ENCODE measurements around the gene HPX. TPM values are rescaled to one million over a fixed set of nuclear protein-coding genes. Genes with fewer than 3 reads are reported as not detected.

The HPX gene
- total RNA-seq, 1 donor from 2014 or later: 1.7 TPM

DNA sequence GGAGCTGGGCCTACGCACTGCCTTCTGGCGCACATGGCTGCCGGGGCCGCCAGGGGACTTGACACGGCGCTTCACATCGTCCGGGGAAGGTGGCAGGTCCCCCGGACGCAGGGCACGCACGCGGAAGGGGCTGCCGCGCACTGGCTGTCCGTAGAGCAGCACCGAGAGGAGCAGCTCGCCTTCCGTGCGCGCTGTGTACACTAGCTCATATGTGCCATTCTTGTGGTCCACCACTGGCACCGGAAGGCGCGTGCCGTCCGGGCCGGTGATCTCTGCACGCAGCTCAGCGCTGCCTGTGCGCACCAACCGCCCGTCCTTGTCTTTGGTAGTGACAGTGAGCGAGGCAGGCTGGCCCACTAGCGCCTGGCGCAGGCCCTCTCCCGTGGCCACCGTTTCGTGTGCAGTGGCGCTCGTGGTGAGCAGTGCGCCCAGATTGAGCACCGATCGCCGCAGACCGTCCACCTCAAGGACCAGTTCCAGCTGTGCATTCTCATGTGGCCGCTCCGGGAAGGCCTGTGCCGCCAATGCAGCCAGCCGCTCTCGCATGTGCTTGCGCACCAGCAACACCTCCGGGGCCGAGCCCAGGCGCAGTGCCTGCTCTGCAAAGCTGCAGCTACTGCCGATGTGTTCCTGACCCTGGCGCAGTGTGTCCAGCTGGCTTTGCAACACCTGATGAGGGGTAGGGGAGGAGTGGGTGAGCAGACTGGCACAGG is 15.7 kb upstream of the HPX start:
- Mint-ChIP-seq H3K4me1 (ENCODE audit: low read depth, unreplicated experiment) (no peaks in the 10 kb centered on the region), H3K9me3 (ENCODE audit: unreplicated experiment) (no peaks in the 10 kb centered on the region), H3K36me3 (ENCODE audit: low read depth, unreplicated experiment) (peaks cover 10% of the 10 kb centered on the region), H3K4me3 (ENCODE audit: unreplicated experiment) (no peak overlapping the region), H3K27me3 (ENCODE audit: low read depth, unreplicated experiment) (no peaks in the 10 kb centered on the region), H3K27ac (ENCODE audit: unreplicated experiment) (no peak overlapping the region)
- no peak overlapping the region for H3K9ac ChIP-seq (ENCODE audit: low read length)
- no peak overlapping the region for H3K4me2 ChIP-seq (ENCODE audit: low read length)
- no peak for DNase-seq (ENCODE audit: low read depth)
- H2AFZ ChIP-seq (ENCODE audit: low read depth, low read length): no peak overlapping the region
- H3K79me2 ChIP-seq (ENCODE audit: insufficient read depth, low read length): no peaks in the 10 kb centered on the region
- TF ChIP-seq CTCF (IDR thresholded peaks at IDR 0.05; ENCODE audit: insufficient read depth, low read depth, low read length) (no peak), EZH2 (IDR thresholded peaks at IDR 0.05; ENCODE audit: insufficient read depth, low read length) (no peak)
- peaks cover 8% of the 10 kb centered on the region for H4K20me1 ChIP-seq (ENCODE audit: insufficient read depth, low read length)
- H3K9me3 ChIP-seq (ENCODE audit: insufficient read depth, low read depth, low read length): no peaks in the 10 kb centered on the region
- peaks cover 13% of the 10 kb centered on the region for H3K36me3 ChIP-seq (ENCODE audit: insufficient read depth, low read length)
- H3K27me3 ChIP-seq (ENCODE audit: insufficient read depth, low read length): no peaks in the 10 kb centered on the region
- no peak for FAIRE-seq
- no peak overlapping the region for H3K27ac ChIP-seq (ENCODE audit: low read depth, low read length)
- H3K4me3 ChIP-seq (ENCODE audit: insufficient read depth, low read depth, low read length): no peak overlapping the region
- no peaks in the 10 kb centered on the region for H3K4me1 ChIP-seq (ENCODE audit: insufficient read depth, low read length)

- peaks cover 10% of the 10 kb centered on the region for H3K36me3 Mint-ChIP-seq (ENCODE audit: low read depth, unreplicated experiment)
- no peaks in the 10 kb centered on the region for H3K4me1 Mint-ChIP-seq (ENCODE audit: low read depth, unreplicated experiment)
- Histone ChIP-seq H3K4me1 (ENCODE audit: insufficient read depth, low read length) (no peaks in the 10 kb centered on the region), H3K27ac (ENCODE audit: low read depth, low read length) (no peak overlapping the region), H3K9ac (ENCODE audit: low read length) (no peak overlapping the region), H3K9me3 (ENCODE audit: insufficient read depth, low read depth, low read length) (no peaks in the 10 kb centered on the region), H3K27me3 (ENCODE audit: insufficient read depth, low read length) (no peaks in the 10 kb centered on the region), H3K4me2 (ENCODE audit: low read length) (no peak overlapping the region), H3K36me3 (ENCODE audit: insufficient read depth, low read length) (peaks cover 16% of the 10 kb centered on the region), H2AFZ (ENCODE audit: low read depth, low read length) (no peak overlapping the region), H3K4me3 (ENCODE audit: insufficient read depth, low read depth, low read length) (no peak overlapping the region), H4K20me1 (ENCODE audit: insufficient read depth, low read length) (peaks cover 8% of the 10 kb centered on the region), H3K79me2 (ENCODE audit: insufficient read depth, low read length) (no peaks in the 10 kb centered on the region)
- DNase-seq (ENCODE audit: low read depth) (no peak), FAIRE-seq (no peak)
- TF ChIP-seq EZH2 (IDR thresholded peaks at IDR 0.05; ENCODE audit: insufficient read depth, low read length): no peak
- TF ChIP-seq CTCF (IDR thresholded peaks at IDR 0.05; ENCODE audit: insufficient read depth, low read depth, low read length): no peak
- no peaks in the 10 kb centered on the region for H3K27me3 Mint-ChIP-seq (ENCODE audit: low read depth, unreplicated experiment)
- no peak overlapping the region for H3K27ac Mint-ChIP-seq (ENCODE audit: unreplicated experiment)
- H3K4me3 Mint-ChIP-seq (ENCODE audit: unreplicated experiment): no peak overlapping the region
- no peaks in the 10 kb centered on the region for H3K9me3 Mint-ChIP-seq (ENCODE audit: unreplicated experiment)
Observed at GRCh38 chr11:6455070-6455469, 14.3 kb upstream of the HPX start.

DNA sequence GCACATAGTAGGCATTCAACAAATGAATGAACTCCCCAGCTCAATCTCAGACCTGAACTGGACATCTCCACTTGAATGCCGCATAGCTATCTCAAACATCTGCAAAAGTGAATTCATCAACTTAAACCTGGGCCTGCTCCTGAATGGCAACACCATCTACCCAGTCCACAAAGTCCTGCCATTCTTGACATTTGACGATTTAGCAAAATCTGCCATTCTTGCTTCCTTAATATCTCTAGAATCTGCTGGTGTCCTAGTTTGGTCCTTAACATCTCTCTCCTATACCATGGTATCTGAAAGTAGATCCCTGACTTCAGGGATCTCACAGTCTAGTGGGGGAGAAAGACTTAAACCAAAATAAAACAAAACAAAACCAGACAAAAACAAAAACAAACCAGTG is 12.4 kb upstream of the HPX start:
- Histone ChIP-seq H3K27ac (ENCODE audit: low read depth, low read length) (no peak overlapping the region), H3K4me2 (ENCODE audit: low read length) (no peak overlapping the region), H3K9me3 (ENCODE audit: insufficient read depth, low read depth, low read length) (no peaks in the 10 kb centered on the region), H2AFZ (ENCODE audit: low read depth, low read length) (no peak overlapping the region), H3K4me3 (ENCODE audit: insufficient read depth, low read depth, low read length) (no peak overlapping the region), H3K9ac (ENCODE audit: low read length) (no peak overlapping the region), H3K4me1 (ENCODE audit: insufficient read depth, low read length) (no peaks in the 10 kb centered on the region), H3K27me3 (ENCODE audit: insufficient read depth, low read length) (no peaks in the 10 kb centered on the region), H3K79me2 (ENCODE audit: insufficient read depth, low read length) (no peaks in the 10 kb centered on the region), H3K36me3 (ENCODE audit: insufficient read depth, low read length) (peaks cover 11% of the 10 kb centered on the region), H4K20me1 (ENCODE audit: insufficient read depth, low read length) (no peaks in the 10 kb centered on the region)
- DNase-seq (ENCODE audit: low read depth): no peak
- peaks cover 10% of the 10 kb centered on the region for H3K36me3 Mint-ChIP-seq (ENCODE audit: low read depth, unreplicated experiment)
- H3K27me3 Mint-ChIP-seq (ENCODE audit: low read depth, unreplicated experiment): no peaks in the 10 kb centered on the region
- H3K9me3 Mint-ChIP-seq (ENCODE audit: unreplicated experiment): no peaks in the 10 kb centered on the region
- no peak overlapping the region for H3K4me3 Mint-ChIP-seq (ENCODE audit: unreplicated experiment)
- FAIRE-seq: peak; percentile 47
- no peaks in the 10 kb centered on the region for H3K4me1 Mint-ChIP-seq (ENCODE audit: low read depth, unreplicated experiment)
- no peak overlapping the region for H3K27ac Mint-ChIP-seq (ENCODE audit: unreplicated experiment)
- TF ChIP-seq CTCF (IDR thresholded peaks at IDR 0.05; ENCODE audit: insufficient read depth, low read depth, low read length) (no peak), EZH2 (IDR thresholded peaks at IDR 0.05; ENCODE audit: insufficient read depth, low read length) (no peak)

All from astrocyte (in vitro differentiated cells and primary cell).